ENCODE measurements around the gene KCNIP1.

GRCh38 chr5:170475294-170476000 is 28.4 kb upstream of the KCNIP1 start:
- TF ChIP-seq CEBPB (IDR thresholded peaks at IDR 0.05; ENCODE audit: low read depth, low read length) (no peak), POLR2A (IDR thresholded peaks at IDR 0.05; ENCODE audit: control extremely low read depth in 1 of 2, low read depth in 2 of 2, low read length in 2 of 2) (no peak)

All from H1 (cell line).